HCT116 (cell line): ENCODE data around the gene VAV2. TPM values are rescaled to one million over a fixed set of nuclear protein-coding genes. Genes with fewer than 3 reads are reported as not detected.

Experiments used
- ATAC-seq: fragments of 200-7000 bp; cut with Tn5 transposase; 2 replicates; pipeline ENCODE4 v1.9.1; 2020; ENCODE audit warnings: mild to moderate bottlenecking, moderate library complexity
- BruUV-seq: library from RNA; stranded (reverse); fragments of 400-500 nt; replicated peaks from 2 replicates; lab custom pipeline; 2021; lab: Mats Ljungman, UMichigan
- CTCF ChIA-PET: fragments of 300-600 bp; sonication (Branson Sonifier 250); formaldehyde crosslinking; loops from one replicate; lab custom pipeline; 2021; ENCODE audit warnings: antibody characterized with exemption; lab: Charles Lee
- POLR2A ChIA-PET: fragments of 300-600, 350-600 bp; sonication (Branson Sonifier 250); formaldehyde crosslinking; loops from one replicate; lab custom pipeline; 2021; ENCODE audit warnings: antibody characterized with exemption; lab: Charles Lee
- RAD21 ChIA-PET, 2 experiments: fragments of 300-600 bp; sonication (Branson Sonifier 250); formaldehyde crosslinking; loops; one replicate each; lab custom pipeline; 2023; ENCODE audit warnings: low total read pairs in 2 of 2; ENCODE audit not compliant: uncharacterized antibody in 2 of 2, unreplicated experiment in 2 of 2, low non-redundant PET in 1 of 2; lab: Charles Lee
- DNase-seq: peaks from one replicate; pipeline ENCODE4 v3.0.0-alpha.2; 2010; ENCODE audit warnings: low read depth, low spot score
- H2AFZ ChIP-seq: fragments of 200-600 bp; shearing (Covaris generic), sonication (generic); 2 replicates; pipeline ENCODE4 v1.6.1; 2017; ENCODE audit warnings: low read depth, mixed run types, mixed read lengths, antibody characterized with exemption, low read length; ENCODE audit not compliant: poor library complexity, severe bottlenecking
- H3K27ac ChIP-seq: 2 replicates; pipeline ENCODE4 v1.5.1; 2012; ENCODE audit warnings: low read depth, low read length
- H3K27me3 ChIP-seq: fragments of 200-600 bp; sonication (generic); 2 replicates; pipeline ENCODE4 v1.6.1; 2016; ENCODE audit warnings: mixed run types, low read length, mixed read lengths; ENCODE audit not compliant: insufficient read depth
- H3K36me3 ChIP-seq, 2 experiments: fragments of 200-500 bp in 1 of 2; fragments of 200-600 bp in 1 of 2; sonication (Bioruptor generic) in 1 of 2; sonication (generic) in 1 of 2; 2 replicates each; pipeline versions ENCODE4 v1.5.1 to v1.6.1; 2014 to 2016; ENCODE audit warnings: low read length in 2 of 2, inconsistent platforms in 1 of 2, mixed read lengths in 1 of 2, mixed run types in 1 of 2; ENCODE audit not compliant: insufficient read depth in 2 of 2, control insufficient read depth in 1 of 2
- H3K4me1 ChIP-seq, 2 experiments: fragments of 200-600 bp in 1 of 2; sonication (generic) in 1 of 2; 2 replicates each; pipeline versions ENCODE4 v1.5.1 to v1.6.1; 2012 to 2017; ENCODE audit warnings: low read length in 2 of 2, inconsistent platforms in 1 of 2, mild to moderate bottlenecking in 1 of 2, mixed read lengths in 1 of 2, mixed run types in 1 of 2, moderate library complexity in 1 of 2; ENCODE audit not compliant: insufficient read depth in 2 of 2, control insufficient read depth in 1 of 2
- H3K4me2 ChIP-seq: fragments of 200-600 bp; sonication (generic); 2 replicates; pipeline ENCODE4 v1.6.1; 2017; ENCODE audit warnings: mixed run types, low read length, mixed read lengths
- H3K4me3 ChIP-seq, 2 experiments: fragments of 200-600 bp in 1 of 2; sonication (generic) in 1 of 2; replicated peaks in 1 of 2; 2 replicates each; pipeline ENCODE4 v1.5.1; 2011 to 2016; ENCODE audit warnings: low read length in 2 of 2, control low read depth in 1 of 2, low read depth in 1 of 2, mild to moderate bottlenecking in 1 of 2, mixed read lengths in 1 of 2, mixed run types in 1 of 2
- H3K79me2 ChIP-seq: fragments of 200-600 bp; sonication (generic); 2 replicates; pipeline ENCODE4 v1.6.1; 2017; ENCODE audit warnings: mild to moderate bottlenecking, mixed run types, low read length, moderate library complexity, mixed read lengths; ENCODE audit not compliant: insufficient read depth
- H3K9ac ChIP-seq: fragments of 200-600 bp; sonication (generic); 2 replicates; pipeline ENCODE4 v1.6.1; 2016; ENCODE audit warnings: low read length, mixed read lengths
- H3K9me2 ChIP-seq: fragments of 200-600 bp; sonication (generic), shearing (Covaris generic); 2 replicates; pipeline ENCODE4 v1.6.1; 2017; ENCODE audit warnings: mixed run types, mild to moderate bottlenecking, moderate library complexity; ENCODE audit not compliant: insufficient read depth
- H3K9me3 ChIP-seq, 2 experiments: fragments of 200-500 bp in 1 of 2; fragments of 200-600 bp in 1 of 2; sonication (Bioruptor generic) in 1 of 2; sonication (generic) in 1 of 2; 2 replicates each; pipeline ENCODE4 v1.6.1; 2014 to 2017; ENCODE audit warnings: low read length in 2 of 2, mixed read lengths in 2 of 2, inconsistent platforms in 1 of 2, low read depth in 1 of 2, mild to moderate bottlenecking in 1 of 2, mixed run types in 1 of 2, moderate library complexity in 1 of 2; ENCODE audit not compliant: control insufficient read depth in 1 of 2, insufficient read depth in 1 of 2
- H4K20me1 ChIP-seq: fragments of 200-600 bp; sonication (generic), shearing (Covaris generic); 2 replicates; pipeline ENCODE4 v1.6.1; 2017; ENCODE audit warnings: mixed run types, mild to moderate bottlenecking, moderate library complexity; ENCODE audit not compliant: insufficient read depth
- CEBPB ChIP-seq: IDR thresholded peaks from 2 replicates; pipeline ENCODE4 v1.6.1; 2012; ENCODE audit warnings: low read depth
- EGR1 ChIP-seq: IDR thresholded peaks from 2 replicates; pipeline ENCODE4 v1.6.1; 2012; ENCODE audit warnings: low read depth
- ELF1 ChIP-seq: IDR thresholded peaks from 2 replicates; pipeline ENCODE4 v1.6.1; 2012; ENCODE audit warnings: low read depth, borderline replicate concordance
- EZH2 ChIP-seq: fragments of 200-600 bp; sonication (generic); IDR thresholded peaks from 2 replicates; pipeline ENCODE4 v1.6.1; 2017; ENCODE audit warnings: antibody characterized with exemption, mixed run types
- EZH2phosphoT487 ChIP-seq: fragments of 200-600 bp; IDR thresholded peaks from 2 replicates; pipeline ENCODE4 v1.6.1; 2018; ENCODE audit warnings: antibody characterized with exemption, borderline replicate concordance
- JUND ChIP-seq: IDR thresholded peaks from 2 replicates; pipeline ENCODE4 v1.6.1; 2012
- POLR2A ChIP-seq: IDR thresholded peaks from 2 replicates; pipeline ENCODE4 v1.7.0; 2011; ENCODE audit warnings: borderline replicate concordance; ENCODE audit not compliant: insufficient read depth, insufficient read length; ENCODE audit errors: extremely low read depth
- RAD21 ChIP-seq: IDR thresholded peaks from 2 replicates; pipeline ENCODE4 v1.6.1; 2012; ENCODE audit warnings: low read depth, mild to moderate bottlenecking
- SIN3A ChIP-seq: IDR thresholded peaks from 2 replicates; pipeline ENCODE4 v1.6.1; 2012; ENCODE audit warnings: low read depth
- SP1 ChIP-seq: IDR thresholded peaks from 2 replicates; pipeline ENCODE4 v1.6.1; 2012; ENCODE audit warnings: low read depth
- SRF ChIP-seq: IDR thresholded peaks from 2 replicates; pipeline ENCODE4 v1.6.1; 2012; ENCODE audit warnings: low read depth
- ZFX ChIP-seq: fragments of 450-650 bp; IDR thresholded peaks from 2 replicates; pipeline ENCODE4 v1.6.1; 2017
- intact Hi-C: fragments of 100-400 bp; cut with micrococcal nuclease; formaldehyde crosslinking; loops from 2 replicates; pipeline ENCODE4 v1.10.0; 2022
- total RNA-seq: library from RNA; stranded (reverse); gene quantifications from one replicate; pipeline ENCODE4 v1.2.1, GENCODE V29; 2021; ENCODE audit not compliant: unreplicated experiment
- TF ChIP-seq, protein P1 (sequence below): IDR thresholded peaks from 2 replicates; pipeline ENCODE4 v1.6.1; 2012; ENCODE audit warnings: low read depth
- TF ChIP-seq, protein P2 (sequence below), 3 experiments: fragments of 200-600 bp in 1 of 3; sonication (generic) in 1 of 3; IDR thresholded peaks in 2 of 3; conservative IDR thresholded peaks in 1 of 3; 2 replicates each; pipeline ENCODE4 v1.5.1; 2012 to 2017; ENCODE audit warnings: low read depth in 2 of 3, low read length in 2 of 3, antibody characterized with exemption in 1 of 3, borderline replicate concordance in 1 of 3, control low read depth in 1 of 3, mild to moderate bottlenecking in 1 of 3, mixed read lengths in 1 of 3, mixed run types in 1 of 3, moderate library complexity in 1 of 3; ENCODE audit not compliant: insufficient read depth in 1 of 3
- TF ChIP-seq, protein P3 (sequence below): IDR thresholded peaks from 2 replicates; pipeline ENCODE4 v1.6.1; 2012

Gene VAV2
- total RNA-seq, 1 experiment from 2014 or later: 33.2 TPM

DNA sequence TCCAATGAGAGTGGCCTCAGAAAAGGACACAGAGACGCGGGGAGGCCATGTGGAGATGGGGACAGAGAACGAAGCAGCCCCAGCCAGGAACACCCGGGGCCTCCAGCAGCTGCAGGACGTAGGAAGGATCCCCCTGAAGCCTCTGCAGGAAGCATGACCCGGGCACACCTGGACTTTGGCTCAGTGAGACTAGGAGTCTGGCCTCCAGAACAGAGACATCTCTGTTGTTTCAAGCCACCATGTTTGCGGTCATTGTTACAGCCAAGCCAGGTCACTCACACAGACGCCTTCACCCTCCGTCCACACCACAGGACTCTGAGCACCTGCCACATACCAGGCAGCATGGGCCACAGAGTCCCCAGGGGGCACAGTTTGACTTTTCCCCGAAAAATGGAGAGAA, 190.4 kb downstream of the VAV2 start (continued):
- TF ChIP-seq, protein P1, sequence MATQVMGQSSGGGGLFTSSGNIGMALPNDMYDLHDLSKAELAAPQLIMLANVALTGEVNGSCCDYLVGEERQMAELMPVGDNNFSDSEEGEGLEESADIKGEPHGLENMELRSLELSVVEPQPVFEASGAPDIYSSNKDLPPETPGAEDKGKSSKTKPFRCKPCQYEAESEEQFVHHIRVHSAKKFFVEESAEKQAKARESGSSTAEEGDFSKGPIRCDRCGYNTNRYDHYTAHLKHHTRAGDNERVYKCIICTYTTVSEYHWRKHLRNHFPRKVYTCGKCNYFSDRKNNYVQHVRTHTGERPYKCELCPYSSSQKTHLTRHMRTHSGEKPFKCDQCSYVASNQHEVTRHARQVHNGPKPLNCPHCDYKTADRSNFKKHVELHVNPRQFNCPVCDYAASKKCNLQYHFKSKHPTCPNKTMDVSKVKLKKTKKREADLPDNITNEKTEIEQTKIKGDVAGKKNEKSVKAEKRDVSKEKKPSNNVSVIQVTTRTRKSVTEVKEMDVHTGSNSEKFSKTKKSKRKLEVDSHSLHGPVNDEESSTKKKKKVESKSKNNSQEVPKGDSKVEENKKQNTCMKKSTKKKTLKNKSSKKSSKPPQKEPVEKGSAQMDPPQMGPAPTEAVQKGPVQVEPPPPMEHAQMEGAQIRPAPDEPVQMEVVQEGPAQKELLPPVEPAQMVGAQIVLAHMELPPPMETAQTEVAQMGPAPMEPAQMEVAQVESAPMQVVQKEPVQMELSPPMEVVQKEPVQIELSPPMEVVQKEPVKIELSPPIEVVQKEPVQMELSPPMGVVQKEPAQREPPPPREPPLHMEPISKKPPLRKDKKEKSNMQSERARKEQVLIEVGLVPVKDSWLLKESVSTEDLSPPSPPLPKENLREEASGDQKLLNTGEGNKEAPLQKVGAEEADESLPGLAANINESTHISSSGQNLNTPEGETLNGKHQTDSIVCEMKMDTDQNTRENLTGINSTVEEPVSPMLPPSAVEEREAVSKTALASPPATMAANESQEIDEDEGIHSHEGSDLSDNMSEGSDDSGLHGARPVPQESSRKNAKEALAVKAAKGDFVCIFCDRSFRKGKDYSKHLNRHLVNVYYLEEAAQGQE: no peak
- TF ChIP-seq JUND (no peak), ZFX (no peak), ELF1 (no peak)

DNA sequence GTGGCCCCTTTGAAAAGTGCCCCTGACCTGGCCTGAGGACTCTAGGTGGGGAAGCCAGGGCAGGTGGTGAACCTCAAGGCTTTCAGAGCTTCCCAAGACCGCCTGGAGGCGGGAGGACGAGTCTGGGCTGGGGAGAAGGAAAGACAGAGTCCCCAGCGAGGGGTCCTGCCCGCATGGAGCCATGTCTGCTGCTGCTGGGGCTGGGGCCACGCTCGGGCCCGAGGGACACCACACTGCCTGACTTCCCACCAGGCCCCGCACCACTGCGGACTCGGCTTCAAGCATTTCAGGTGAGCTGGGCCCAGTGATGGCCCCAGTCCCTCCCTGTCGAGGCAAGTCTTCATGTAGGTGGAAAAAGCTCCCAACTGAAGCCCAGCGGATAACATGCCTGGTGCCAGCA, 191.9 kb downstream of the VAV2 start:
- Histone ChIP-seq H3K36me3 (no peaks in the 10 kb centered on the region), H3K9me2 (no peaks in the 10 kb centered on the region)
- BruUV-seq: no TSS peak

More for the DNA sequence above, 191.9 kb downstream of the VAV2 start:
- ATAC-seq: no peak
- H3K27ac ChIP-seq: no peak overlapping the region
- H4K20me1 ChIP-seq: no peaks in the 10 kb centered on the region
- ChIA-PET CTCF (no interaction called here), RAD21 (no interaction called here), POLR2A (no interaction called here)
- intact Hi-C loops: no loop called here
- no peaks in the 10 kb centered on the region for H3K9me3 ChIP-seq
- no peak for DNase-seq
- no peaks in the 10 kb centered on the region for H3K4me1 ChIP-seq
- no peaks in the 10 kb centered on the region for H3K79me2 ChIP-seq
- H3K4me2 ChIP-seq: no peak overlapping the region
- no peak overlapping the region for H3K9ac ChIP-seq
- H3K4me3 ChIP-seq: no peak overlapping the region
- no peak for TF ChIP-seq RAD21
- no peak for TF ChIP-seq CEBPB
- TF ChIP-seq ZFX: no peak
- no peak for TF ChIP-seq EZH2
- no peak for TF ChIP-seq SRF
- TF ChIP-seq, protein P2, sequence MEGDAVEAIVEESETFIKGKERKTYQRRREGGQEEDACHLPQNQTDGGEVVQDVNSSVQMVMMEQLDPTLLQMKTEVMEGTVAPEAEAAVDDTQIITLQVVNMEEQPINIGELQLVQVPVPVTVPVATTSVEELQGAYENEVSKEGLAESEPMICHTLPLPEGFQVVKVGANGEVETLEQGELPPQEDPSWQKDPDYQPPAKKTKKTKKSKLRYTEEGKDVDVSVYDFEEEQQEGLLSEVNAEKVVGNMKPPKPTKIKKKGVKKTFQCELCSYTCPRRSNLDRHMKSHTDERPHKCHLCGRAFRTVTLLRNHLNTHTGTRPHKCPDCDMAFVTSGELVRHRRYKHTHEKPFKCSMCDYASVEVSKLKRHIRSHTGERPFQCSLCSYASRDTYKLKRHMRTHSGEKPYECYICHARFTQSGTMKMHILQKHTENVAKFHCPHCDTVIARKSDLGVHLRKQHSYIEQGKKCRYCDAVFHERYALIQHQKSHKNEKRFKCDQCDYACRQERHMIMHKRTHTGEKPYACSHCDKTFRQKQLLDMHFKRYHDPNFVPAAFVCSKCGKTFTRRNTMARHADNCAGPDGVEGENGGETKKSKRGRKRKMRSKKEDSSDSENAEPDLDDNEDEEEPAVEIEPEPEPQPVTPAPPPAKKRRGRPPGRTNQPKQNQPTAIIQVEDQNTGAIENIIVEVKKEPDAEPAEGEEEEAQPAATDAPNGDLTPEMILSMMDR (IDR thresholded peaks at IDR 0.05 in 2 of 3, conservative IDR thresholded peaks at IDR 0.05 in 1 of 3; ENCODE audit: borderline replicate concordance in 1 of 3, insufficient read depth in 1 of 3, low read depth in 2 of 3, low read length in 2 of 3): no peak
- no peak for TF ChIP-seq JUND
- TF ChIP-seq SP1: no peak
- TF ChIP-seq, protein P3, sequence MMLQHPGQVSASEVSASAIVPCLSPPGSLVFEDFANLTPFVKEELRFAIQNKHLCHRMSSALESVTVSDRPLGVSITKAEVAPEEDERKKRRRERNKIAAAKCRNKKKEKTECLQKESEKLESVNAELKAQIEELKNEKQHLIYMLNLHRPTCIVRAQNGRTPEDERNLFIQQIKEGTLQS: no peak
- no peak for TF ChIP-seq POLR2A
- no peak for TF ChIP-seq ELF1
- no peak for TF ChIP-seq EGR1
- no peak for TF ChIP-seq SIN3A
- no peak for TF ChIP-seq EZH2phosphoT487
- TF ChIP-seq, all 23 proteins: peak for 0
- Histone ChIP-seq H2AFZ (no peak overlapping the region), H3K27me3 (no peaks in the 10 kb centered on the region)
